GM21360 (cell line): Measurements from ENCODE around the gene EN1.

Experiments used
- ATAC-seq: cut with Tn5 transposase; IDR thresholded peaks from one replicate; pipeline ENCODE4 v1.9.1; 2021; ENCODE audit warnings: mild to moderate bottlenecking, moderate library complexity; ENCODE audit not compliant: unreplicated experiment

The EN1 gene

DNA sequence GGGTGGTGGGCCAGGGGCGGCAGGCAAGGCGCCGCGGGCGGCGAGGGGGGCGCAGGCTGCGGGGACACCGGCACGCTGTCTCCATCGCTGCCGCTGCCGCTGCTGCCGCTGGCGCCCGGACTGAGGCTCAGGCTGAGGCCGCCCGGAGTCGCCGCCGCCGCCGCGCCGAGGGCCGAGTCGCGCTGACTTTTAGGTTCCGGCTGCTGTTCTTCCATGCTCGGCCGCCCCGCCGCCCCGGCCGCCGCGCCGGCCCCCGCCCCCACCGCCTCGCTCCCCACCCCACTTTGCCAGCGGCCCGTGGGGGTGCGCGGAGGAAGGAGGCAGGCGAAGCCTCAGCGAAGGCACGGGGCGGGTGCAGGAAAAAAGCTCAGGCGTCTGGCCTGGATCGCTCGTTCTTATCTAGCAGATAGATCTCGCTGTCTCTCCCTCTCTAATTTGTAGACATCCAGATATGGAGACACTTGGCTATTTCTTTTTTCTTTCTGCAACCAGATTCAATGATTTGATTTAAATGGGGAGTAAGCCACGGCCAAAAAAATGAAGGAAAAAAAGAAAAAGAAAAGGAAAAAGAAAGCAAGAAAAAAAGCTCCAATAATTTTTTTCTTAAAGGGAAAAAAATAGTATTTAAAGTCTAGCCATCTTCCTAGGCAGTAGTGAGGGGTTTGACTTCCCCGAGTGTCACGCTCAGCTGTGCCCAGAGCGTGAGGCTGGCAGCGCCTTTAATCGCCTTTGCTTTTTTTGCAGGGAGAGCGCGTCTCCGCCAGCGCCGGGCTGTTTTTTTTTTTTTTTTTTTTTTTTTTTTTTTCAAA is at the start of gene EN1:
Gene EN1, minus strand, starts transcription at position 696 of the 809 bp plus-strand sequence. Its CDS starts 481 bp downstream, at position 215.
- no peak for ATAC-seq

DNA sequence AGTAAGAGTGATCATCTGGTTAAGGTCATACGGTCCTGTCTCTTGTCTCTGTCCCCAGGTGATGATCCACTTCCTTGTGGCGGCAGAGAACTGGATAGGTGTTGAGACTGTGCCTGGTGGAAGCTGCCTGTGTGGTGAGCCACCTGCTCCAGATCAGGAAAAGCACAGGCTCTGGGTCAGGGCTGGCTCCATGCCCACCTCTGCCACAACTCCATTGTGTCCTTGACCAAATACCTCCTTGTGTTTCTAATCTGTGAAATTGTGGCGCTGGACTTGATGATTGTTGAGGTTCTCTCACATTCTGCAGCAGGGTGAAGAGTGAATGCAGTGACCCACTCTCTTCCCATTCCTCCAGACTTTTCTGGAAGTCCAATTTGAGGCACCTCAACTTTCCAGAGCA is 45.7 kb upstream of the EN1 start:
- ATAC-seq, result no peak

DNA sequence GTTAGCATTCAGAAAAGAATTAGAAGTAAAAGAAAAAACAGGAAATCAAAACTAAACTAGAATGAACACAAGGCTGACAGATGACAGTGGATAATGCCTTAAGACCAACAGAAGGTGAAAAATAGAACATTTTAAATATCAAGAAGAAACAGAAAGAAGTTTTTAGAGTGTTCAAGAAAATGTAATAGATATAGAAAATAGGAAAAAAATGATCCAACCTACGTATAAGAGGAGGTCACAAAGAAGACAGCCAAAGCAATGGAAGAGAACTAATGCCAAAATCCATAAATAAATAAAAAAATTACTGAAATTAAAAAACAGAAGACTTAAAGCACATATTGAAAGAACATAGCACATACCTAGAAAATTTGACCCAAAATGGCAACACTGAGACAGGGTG is 42.5 kb upstream of the EN1 start:
- no peak for ATAC-seq

DNA sequence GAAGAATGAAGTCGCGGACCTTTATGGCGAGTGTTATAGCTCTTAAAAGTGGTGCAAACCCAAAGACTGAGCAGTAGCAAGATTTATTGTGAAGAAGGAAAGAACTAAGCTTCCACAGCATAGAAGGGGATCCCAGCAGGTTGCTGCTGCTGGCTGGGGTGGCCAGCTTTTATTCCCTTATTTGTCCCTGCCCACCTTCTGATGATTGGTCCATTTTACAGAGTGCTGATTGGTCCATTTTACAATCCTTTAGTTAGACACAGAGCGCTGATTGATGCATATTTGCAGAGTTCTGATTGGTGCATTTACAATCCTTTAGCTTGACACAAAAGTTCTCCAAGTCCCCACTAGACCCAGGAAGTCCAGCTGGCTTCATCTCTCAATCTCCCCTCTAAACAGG is 36.3 kb upstream of the EN1 start:
- no peak for ATAC-seq

DNA sequence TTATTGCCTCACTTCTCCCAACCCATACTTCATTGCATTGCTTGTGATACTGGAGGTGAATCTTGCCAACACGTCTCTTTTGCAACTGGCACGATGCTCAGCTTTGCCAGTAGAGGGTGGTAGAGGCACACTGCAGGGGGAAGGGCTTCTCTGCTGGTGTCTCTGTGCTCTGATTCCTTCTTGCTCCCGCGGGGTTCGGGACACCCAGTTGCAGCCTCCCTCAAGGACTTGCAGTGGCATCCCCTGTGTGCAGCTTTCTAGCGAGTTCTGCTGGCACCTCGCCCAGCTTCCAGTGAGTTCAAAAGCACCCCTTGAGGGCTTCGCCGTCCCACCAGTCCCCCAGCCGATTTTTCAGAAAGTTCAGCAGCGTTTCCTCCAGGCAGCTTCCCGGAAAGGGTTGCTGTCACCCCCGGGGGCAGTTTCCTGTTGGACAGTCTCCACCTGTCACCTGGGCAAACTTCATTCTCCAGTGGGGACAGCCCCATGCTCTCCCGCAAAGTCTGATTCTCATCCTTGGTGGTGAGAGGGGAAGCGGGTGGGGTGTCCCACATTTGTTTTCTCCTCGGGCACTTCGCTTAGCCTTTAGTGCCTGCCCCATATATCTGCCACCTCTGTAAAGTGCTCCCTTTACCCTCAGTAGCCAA is 35.4 kb upstream of the EN1 start:
- peak; percentile 76 for ATAC-seq

DNA sequence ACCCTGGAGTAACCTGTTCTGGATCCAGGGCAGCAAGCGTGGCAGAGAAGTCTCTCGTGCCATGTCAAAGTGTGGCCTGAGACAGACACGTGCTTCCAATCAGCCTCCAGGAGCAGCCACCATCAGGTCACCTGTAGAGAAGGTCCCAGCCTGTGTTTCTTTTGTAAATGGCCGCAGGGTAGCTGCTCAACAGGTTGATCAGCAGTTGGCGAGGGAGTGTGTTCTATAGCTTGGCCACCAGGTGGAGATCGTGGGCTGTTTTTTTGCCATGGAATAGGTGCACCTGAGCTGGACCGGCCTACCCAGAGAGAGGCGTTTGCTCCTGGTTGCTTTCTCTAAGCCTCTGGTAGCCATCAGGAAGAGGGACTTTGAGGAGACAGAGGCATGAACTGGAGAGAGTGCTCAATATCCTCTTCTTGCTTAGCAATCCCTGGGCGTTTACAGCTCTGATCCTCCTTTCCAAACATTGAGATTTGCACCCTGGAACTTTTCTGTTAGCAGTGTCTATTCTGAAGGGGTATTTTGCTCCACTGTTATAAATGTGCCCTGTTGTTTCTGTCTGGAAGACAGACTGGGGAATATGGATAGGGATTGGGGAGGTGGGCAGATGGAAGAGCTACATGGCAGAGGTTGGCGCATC is 34.2 kb upstream of the EN1 start:
- peak; percentile 91 for ATAC-seq

DNA sequence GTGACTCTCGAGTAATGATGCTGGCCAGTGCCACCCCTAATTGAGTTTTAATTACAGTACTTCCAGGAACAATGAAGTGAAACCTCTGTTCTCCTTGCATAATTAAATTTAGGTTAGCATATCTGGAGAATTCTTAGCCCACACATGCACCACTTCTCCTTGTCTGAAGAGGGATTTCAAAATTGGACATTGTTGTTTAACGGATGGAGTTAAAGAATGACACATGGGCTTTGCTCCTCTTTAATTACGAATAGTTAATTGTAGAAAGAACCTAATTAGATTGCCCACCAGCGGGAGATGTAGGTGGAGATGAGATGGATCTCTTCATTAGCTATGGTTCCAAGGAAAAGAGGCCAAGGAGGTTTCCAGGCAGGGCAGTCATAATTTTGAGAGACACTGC is 33.1 kb upstream of the EN1 start:
- no peak for ATAC-seq

DNA sequence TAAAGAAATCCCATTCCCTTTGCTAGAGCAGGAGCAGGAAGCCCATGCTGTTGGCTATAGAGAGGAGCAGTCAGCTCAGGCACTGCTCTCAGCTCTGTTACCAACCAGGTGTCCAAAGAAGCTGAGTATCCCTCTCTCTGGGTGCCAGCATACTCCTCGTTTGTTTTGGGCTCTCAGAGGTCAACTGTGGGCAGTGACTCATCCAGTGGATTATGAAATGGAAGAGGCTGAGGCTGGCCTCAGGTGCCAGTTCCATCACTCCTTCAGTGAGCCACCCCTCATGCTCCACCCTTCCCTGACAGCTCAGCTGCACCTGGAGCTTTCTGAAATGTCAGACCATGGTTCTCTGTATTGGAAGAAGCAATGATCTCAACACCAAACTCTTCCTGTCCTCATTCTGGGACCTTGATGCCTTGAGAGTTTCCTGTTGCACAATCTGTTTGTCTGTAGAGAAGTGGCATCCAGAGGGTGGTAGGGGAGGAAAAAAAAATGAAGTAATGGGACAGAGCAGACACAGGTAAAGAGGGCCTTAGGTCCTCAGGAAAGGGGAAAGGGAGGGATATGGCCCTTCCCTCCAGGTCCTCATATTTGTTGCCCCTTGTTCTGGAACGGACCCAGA is 31.2 kb upstream of the EN1 start:
- ATAC-seq, result no peak

DNA sequence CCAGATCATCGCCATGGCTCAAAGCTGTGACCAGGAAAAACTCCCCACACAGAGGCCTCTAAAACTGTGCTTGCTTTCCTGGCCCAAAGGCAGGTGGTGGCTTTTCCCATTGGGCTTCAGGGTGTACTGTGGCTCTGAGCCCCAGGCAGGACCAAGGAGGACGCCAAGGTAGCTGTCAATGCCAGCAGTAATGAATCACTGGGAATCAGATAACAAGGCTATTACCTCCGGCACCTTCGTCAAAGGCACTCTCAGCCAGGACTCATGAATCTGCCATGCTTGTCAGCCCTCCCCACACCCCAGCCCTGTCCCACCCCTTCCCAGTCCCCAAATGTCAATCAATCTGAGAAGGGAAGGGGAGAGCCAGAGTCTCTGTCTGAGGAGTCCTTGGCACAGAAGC is 27.9 kb upstream of the EN1 start:
- ATAC-seq, result no peak

DNA sequence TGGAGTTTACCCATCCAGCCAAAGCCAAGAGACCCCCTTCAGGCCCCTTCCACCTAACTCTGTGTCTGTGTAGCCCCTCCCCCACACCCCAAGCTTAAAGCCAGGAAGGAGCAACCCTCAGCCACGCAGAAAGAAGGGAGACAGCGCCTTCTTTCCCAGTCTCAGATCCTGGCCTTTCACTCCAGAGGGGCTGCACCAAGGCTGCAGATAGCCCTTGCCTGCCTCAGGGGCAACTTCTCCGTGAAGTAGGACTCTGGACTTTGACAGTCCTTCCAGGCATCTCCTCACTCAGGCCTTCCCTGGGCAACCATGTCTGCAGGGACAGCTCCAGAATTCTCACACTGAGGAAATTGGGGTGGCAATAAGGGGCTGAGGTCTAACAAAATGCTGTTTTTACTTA is 26.9 kb upstream of the EN1 start:
- no peak for ATAC-seq

DNA sequence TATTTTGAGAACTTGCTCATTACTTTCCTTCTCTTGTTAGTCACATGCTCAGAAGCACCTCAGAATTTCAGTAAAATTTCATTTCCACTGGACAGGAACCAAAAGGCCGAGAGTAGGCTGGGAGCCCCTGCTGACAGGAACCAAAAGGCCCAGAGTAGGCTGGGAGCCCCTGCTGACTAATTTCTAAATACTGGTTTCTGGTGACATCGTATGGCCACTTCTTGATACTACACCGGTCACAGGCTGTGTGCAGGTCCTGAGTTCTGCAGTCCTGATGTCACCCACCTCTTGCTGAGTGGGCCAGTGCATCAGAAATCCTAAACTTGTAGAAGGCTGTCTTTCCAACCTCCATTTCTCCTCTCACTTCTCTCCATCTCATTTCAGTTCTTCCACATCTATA is 17.7 kb upstream of the EN1 start:
- peak; percentile 90 for ATAC-seq

DNA sequence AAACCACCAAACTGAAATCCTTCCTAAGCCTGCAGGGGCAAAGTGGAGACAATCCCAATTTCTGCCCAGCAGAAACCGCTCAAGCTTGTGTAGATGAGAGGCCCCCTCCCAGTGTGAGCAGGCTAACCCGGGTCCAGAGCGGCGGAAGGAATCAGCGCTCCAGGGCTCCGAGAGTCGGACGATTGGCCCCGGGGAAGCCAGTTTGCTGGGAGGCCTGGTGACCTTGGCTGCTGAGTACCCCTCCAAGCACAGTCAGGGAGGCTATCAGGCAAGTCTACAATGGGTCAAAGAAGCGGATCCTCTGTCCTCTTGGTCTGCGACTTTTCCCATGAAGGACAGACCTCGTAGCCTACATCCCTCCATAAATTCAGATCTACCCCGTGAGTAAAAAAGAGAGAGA is 16.8 kb upstream of the EN1 start:
- no peak for ATAC-seq

DNA sequence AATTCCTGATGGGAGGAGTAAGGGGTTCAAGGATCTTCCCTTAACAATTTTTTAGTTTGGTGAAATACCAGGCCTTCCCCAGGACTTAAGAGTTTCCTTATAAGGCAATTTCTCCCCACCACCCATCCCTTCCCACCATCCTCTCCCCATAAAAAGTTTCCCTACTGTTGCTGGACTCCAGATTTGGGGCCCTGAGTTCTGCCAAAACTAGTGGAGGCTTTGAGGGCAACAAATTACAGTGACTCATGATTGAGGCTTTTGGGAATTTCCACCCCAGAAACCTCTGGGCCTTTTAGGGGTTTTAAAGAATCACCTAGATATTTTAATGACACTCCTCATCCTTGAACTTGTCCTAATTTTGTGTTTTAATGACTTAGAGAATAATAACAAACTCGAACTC is 14.3 kb upstream of the EN1 start:
- ATAC-seq, result no peak

DNA sequence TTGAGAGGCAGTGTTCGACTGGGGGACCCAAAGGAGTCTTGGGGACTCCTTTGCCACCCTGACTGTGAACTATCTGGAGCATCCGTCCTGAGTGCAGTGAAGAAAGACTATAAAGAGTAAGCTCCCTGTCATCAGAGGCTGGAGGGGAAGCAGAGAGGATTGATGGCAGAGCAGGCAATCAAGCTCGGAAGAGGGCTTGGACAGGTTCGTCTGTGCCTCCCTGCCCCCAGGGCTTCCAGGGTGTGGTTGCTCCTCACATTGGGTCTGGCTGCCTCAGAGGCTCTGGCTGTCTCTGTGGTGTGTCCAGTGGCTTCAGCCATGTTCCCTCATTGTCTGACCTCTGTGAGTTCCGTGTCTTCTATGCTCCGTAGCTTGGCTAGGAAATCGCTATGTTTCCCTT is 13.8 kb upstream of the EN1 start:
- ATAC-seq, result no peak

DNA sequence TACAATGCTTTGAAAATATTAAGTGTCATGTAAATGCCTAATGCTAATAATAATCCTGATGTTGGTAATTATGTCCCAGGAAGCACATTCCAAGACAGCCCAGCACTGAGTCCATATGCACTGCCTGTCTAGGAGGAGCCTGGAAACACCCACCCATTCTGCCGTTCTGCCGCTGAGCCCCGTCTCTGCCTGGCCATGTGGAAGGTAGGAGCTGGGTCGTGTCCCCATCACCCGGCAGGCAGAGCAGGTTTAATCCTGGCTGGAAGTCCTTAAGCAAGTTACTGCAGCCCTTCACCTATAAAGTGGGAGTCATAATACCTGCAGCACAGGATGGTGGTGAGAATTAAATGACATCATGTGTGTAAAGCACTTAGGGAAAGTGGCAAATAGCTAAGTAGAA is 13.1 kb upstream of the EN1 start:
- ATAC-seq, result no peak

DNA sequence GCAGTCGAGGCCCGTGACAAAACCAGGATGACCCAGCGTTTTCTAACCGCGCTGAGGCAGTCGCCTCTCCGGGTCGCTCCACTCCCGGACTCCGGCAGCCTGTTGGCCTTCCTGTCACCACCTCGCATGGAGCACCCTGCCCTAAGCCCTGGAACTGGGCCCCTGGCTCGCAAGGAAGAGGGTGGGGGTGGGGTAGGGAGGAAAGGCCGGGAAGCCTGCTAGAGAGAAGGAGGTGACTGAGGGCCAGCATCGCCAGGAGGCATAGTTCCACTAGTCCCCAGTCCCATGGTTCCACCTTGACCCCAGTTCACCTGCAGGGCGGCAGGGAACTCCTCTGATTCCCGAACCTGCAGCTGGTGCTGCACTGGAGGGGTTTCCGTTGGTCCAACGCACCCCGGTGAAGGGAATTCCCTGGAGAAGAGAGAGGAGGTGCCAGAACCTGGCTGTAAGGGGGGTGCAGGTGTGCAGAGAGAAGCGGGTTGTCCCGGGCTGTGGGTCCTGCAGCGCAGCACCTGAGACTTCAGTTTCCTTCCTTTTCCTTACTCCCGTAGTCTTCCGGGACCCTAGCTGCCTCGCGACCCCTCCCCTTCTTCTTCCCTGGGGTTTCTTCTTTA is 11.8 kb upstream of the EN1 start:
- no peak for ATAC-seq

DNA sequence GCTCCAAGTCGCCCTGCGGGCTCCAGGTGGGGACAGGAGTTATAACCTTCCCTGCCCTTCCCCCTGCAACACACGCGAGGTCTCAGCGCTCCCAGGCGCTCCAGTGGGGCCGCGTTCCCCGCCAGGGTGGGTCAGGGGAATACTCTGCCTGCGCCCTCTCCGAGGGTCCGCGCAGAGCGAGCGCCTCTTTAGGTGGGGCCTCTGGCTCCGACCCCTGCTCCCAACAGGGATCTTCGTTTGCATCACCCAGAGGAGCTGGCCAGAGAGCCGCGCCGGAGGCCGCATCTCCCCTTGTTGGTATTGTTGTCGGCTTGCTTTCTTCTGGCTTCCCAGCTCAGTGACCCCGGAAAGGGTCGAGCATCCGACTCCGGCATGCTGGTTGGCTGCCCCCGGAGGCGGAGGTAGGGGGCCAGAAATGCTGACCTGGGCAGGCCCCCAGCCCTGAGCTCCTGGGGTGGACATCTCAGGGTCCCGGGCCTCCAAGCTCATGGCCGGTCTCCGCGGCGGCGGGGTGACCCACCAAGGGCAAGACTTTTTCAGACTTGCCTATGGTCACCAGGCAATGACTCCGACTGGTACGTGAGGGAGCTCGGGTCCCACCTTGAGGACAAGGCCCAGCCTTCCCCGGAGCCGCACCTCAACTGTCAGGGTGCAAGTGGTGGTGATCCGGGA is 11.2 kb upstream of the EN1 start:
- no peak for ATAC-seq

DNA sequence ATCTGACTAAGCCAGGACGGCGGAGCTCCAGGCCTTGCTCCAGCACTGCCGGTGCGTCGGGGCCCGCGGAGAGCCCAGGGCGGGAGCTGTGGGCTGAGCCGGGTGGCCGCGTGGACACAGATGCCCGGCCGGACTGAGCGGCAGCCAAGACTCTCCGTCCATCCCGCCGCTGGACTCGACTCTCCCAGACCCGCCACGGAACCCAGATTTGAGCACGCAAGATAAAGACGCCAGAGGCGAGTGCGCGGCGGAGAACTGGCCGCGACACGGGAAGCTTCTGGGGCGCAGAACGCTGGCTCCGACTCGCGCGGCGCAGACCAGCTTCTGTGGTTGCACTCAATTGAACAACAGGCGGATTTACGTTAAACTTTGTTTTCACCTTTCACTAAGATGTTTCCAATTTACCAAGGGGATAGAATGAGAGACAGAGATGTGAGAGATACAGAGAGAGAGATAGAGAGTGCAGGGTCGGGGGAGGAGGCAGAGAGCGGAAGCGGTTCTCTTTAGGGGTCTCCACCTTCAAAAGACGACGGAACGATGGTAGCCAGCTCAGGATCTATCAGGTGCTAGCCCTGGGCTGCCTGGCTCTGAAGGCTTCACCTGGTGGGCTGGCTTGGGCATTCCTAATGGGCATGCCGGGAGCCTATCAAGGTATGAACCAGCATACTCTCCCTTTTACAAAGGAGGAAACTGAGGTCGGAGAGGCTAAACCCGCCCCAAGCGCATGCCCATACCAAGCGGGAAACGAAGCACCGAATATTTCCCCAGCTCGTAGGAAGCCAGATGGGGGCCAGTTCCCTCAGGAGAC is 10.4 kb upstream of the EN1 start:
- no peak for ATAC-seq

DNA sequence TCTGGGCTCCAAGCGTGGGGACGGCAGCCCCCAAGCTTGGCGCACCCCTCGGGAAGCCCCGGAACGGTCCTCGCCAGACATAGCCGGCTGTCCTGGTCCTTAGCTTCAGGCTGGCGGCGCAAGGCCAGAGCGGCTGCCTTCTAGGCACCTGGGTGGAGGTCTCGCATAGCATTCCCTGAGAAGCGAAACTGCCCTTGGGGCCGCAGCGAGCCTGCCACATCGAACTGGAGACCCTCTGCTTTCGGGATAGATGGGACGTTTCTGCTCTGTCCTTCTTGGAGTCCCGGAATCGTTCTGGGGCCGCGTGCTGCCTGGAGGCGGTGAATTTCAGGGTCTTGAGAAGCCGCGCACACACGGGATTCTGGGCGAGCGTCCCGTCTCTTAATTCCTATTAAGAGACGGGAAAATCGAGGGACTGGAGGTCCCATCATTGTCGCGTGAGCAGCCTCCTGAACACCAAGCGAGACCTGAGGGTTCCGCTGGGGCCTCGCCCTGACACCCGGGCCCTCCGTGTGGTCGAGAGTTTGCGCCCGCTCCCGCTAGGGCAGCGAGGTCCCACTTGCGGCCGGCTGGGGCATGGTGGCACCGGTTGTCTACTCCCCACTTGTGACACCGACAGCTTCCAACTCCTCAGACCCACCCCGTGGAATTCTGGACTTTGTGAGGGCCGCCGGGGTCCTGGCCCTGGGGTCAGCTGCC is 9.7 kb upstream of the EN1 start:
- ATAC-seq, result no peak
